GM12875 (cell line): ENCODE data around the gene DYNC1H1.

Experiments used
- H3K4me3 ChIP-seq: one replicate; pipeline ENCODE4 v1.5.1; 2011; ENCODE audit warnings: low read depth, low read length, control low read depth
- CTCF ChIP-seq: IDR thresholded peaks from 2 replicates; pipeline ENCODE4 v1.5.1; 2011; ENCODE audit warnings: low read depth, mild to moderate bottlenecking, control low read depth, inconsistent platforms, low read length, moderate library complexity, borderline replicate concordance; ENCODE audit not compliant: insufficient read depth

The DYNC1H1 gene

GRCh38 chr14:101945171-101945570 is 19.2 kb upstream of the DYNC1H1 start:
- no peak for TF ChIP-seq CTCF
- H3K4me3 ChIP-seq: no peak overlapping the region

GRCh38 chr14:101947577-101947903 is 16.8 kb upstream of the DYNC1H1 start:
- TF ChIP-seq CTCF: no peak
- peak overlapping the region; percentile 77 for H3K4me3 ChIP-seq

GRCh38 chr14:101947904-101948665 is 16.3 kb upstream of the DYNC1H1 start:
- no peak for TF ChIP-seq CTCF
- H3K4me3 ChIP-seq: peak overlapping the region; percentile 77

GRCh38 chr14:101948666-101949216 is 15.6 kb upstream of the DYNC1H1 start:
- H3K4me3 ChIP-seq: peak overlapping the region; percentile 67
- TF ChIP-seq CTCF: no peak

GRCh38 chr14:101950100-101950499 is 14.3 kb upstream of the DYNC1H1 start:
- no peak for TF ChIP-seq CTCF
- no peak overlapping the region for H3K4me3 ChIP-seq

GRCh38 chr14:101950516-101951215 is 13.7 kb upstream of the DYNC1H1 start:
- TF ChIP-seq CTCF: no peak

More at GRCh38 chr14:101950516-101951215, 13.7 kb upstream of the DYNC1H1 start:
- no peak overlapping the region for H3K4me3 ChIP-seq
